GM18520 (cell line): ENCODE data around the gene NR6A1.

Experiments used
- ATAC-seq: cut with Tn5 transposase; IDR thresholded peaks from one replicate; pipeline ENCODE4 v1.9.1; 2021; ENCODE audit not compliant: unreplicated experiment

The NR6A1 gene

DNA sequence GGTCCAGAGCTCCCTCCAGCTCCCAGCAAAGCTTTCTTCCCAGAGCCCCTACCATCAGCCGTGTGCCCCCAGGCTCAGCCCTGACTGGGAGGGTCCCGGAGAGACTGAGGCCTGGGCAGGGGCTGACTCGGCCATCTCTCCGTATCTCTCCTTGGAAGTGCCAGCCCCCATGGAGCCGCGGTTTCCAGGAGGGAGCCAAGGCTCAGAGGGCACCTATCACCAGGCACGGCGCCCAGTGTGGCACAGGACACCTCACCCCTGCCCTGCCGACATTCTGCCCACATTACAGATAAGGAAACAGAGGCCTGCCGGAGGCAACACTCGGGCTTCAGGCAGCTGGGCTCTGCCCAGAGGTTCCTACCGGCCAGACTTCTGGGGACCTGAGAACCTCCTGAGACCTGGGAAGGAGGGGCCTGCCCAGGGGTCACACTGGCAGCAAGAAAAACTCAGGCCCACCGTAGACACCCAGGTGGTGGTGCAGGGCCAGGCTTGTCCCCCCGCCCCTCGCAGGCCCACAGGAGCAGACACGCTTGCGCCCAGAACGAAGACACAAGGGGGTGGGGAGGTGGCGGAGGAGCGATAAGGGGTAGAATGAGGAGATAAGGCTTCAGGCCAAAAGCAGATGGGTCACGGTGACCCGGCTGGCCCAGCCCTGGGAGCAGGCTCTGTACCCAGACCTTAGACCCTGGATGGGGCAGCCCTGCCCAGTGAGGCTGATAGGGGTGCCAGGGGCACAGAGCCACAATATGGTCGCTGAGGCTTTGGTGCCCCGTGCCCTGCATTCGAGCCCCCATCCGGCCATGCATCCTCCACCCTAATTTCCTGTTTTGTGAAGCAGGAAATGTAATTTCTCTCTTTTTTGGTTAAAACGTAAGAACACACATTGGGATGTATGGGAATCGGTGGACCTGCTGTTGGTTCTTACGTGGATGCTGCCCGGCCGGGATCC, 275.7 kb downstream of the NR6A1 start:
- ATAC-seq, result no peak

DNA sequence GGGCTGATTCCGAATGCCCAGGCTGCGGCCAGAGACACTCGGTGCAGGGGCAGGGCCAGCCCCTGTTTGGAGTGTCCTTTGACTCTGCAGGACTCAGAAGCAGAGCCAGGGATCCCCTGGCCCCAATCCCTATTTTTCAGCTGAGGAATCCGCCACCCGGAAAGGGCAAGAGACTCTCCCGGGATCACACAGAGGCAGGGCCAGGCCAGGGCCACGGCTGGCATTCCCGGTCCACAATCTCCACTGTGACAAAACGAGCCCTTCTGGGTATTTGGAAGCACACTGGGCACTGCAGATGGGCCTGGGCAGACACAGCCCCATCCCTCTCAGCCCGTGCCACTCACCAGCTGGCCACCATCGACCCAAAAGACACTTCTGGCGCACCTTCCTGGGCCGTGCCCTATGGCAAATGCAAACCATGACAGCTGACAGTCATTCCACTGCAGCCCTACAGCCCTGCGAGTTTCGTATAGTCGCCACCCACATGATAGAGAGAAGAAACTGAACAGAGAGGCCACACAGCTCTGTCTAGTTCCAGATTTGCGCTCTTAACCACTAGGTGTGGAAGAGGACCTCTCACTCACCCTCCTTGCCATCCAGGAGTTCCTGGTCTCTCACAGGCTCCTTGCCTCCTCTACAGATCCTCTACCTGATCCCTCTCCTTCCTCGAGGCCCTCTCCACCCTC, 277.2 kb downstream of the NR6A1 start:
- ATAC-seq, result no peak

DNA sequence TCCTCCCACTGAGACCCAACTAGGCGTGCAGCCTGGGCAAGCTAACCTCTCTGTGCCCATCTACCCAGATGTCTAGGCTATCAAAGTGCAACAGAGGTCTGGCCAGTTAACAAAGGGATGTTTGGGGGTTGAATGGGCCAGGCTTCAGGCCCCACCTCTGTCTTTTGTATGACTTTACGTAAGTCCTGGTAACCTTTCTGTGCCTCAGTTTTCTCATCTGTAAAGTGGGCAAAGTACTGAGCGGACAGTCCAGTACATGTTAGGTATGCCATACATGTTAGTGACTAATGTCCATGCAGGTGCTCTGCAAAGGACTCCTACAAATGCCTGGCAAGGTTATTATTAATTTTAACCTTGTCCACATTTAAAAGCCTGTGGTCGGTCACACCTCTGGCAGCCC, 277.9 kb downstream of the NR6A1 start:
- ATAC-seq, result no peak

DNA sequence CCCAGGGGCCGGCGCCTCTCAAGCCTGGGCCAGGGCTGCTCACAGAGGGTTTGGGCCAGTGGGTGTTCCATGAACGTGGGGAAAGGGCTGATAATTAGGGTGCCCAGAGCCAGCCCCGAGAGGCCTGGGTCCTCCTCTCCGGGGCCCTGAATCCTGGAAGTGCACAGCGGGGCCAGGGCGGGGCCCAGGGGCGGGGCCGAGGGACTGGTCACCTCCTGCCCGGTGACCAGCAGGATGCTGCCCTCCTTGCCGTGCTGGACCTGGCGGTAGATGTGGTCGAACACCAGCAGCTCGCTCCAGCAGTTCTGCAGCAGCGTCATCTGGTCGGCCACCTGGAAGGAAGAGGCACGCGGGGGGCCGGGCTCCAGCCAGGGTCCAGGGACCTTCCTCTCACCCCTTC, 278.3 kb downstream of the NR6A1 start:
- ATAC-seq, result no peak

DNA sequence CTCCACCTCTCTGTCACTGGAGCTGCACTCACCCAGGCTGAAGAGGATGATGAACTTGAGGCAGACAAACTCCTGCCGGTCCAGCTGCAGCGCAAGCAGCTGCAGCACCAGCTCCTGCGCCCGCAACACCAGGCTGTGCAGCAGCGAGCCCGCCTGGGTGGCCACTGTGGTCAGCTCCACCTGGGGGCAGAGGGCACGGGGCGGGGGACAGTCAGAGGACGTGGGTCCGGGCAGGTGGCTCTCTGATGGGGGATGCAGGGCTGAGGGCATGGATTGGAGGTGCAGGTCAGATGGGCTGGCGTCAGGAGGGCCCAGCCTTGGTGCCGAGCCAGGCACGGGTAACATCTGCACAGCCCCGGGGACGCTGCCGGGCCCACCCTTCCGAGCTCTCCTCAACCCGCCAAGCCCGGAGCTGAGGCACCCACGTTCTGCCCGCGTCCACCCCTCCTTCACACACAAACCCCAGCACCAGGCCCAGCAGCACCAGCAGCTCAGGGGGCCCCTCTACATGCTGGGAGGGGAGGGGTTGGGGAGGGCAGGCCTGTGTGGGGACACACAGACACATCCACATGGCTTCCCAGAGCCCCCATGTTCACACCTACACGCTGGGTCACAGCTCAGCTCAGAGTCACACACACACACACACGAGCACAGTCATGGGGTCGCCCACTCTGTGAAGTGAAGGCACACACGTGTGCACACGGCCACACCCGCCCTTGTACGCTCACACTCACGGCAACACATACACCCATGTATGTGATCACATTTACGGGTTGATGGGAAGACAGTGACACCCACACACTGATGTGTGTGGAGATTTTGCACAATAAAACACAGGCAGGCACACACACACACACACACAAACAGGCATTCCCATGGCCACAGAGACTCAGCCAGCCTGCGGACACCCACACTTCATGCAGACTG, 279.8 kb downstream of the NR6A1 start:
- no peak for ATAC-seq

DNA sequence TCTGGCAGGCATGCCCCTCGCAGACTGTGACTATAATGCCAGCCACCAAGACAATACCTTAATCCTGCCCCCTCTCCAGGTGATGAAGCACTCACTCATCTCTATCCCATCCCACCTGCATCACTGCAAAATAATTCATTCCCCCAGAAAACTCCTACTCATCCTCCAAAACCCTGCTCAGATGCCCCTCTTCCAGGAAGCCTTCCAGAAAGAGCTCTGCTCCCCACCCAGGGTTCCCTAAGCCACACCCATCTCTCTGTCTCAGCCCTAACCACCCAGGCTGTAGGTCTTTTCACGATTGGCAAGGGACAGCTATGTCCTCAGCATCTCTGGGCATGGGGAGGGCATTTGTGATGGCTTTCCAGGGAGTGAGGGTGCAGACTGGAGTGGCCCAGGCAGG, 281.1 kb downstream of the NR6A1 start:
- ATAC-seq, result no peak

DNA sequence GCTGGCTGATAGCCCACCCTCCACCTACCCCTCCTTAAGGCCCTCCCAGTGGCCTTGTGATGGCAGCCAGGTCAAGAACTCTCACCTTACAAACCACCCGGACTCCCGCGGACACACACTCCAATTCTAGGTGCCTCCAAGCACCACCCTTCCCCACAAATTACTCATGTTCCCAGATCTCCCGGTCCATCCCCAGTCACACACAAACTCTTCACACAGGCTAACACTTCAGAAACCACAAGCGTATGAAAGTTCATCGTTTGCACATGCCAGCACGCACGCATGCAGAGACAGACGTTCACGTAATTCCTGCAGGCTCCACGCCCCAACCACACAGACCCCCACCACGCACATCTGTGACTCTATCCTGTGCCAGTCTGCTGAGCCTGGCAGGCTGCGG, 281.9 kb downstream of the NR6A1 start:
- ATAC-seq, result no peak

DNA sequence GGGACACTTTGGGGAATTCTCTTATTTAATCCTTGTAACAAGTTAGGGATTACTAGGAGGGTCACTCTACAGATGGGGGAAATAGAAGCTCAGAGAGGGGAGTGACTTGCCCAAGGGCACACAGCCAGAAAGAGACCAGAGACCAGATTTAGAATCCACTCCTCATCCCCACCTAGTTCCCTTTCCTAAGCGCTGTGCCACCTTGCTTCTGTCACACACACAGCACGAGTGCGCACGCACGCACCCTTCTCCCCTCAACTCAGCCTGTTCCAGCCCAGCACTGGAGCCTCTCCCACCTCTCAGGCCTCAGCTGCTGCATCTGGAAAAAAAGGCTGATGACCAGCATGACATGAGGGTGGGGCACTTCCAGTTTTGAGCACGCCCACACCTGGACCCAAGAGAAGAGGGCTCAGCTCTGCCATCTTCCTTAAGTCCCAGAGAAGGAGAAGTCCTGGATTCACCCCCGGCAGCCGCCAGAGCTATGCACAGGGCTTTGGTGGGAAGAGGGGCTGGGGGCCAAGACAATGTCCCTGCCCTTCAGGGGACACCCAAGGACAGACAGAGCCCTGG, 282.4 kb downstream of the NR6A1 start:
- ATAC-seq, result no peak

DNA sequence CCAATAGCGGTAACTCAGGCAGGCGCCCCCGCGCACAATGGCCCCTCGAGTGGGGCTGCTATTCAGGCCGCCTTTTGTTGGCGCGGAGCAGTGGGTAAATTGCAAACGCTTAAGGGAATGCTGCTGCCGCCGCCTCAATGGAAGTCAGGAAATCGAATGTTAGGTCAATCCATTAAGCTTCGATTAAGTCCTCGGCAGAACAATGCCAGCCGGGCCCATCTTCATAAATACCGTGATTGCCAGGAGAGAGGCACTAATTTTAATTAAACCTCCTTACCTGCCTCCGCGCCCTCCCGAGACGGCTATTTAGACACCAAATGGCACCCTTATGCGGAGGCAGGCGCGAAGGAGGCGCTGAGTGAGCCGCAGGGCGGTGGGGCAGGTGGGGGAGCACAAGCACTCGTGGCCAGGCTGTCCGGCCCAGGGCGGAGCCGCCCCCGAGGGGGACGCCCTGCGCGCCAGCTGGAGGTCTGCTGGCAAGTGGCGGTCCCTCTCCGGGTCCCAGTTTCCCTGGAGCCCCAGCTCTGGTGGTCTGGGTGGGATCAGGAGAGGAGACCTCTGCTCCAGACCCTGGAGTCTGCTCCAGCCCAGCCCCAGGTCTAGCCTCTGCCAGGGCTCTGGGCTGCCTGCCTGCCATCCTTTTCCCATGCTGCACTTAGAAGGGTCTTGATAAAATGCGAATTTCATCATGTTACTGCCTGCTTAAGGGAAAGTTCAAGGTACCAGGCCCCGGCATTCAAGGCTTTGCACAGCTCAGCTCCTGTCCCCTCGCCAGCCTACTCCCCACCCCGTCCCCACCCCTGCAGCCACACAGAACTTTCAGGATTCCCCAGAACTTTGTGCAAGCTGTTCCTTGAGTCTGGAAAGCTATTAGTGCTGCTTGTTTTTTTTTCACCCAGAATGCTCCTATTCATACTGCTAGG, 283.6 kb downstream of the NR6A1 start:
- ATAC-seq, result no peak

DNA sequence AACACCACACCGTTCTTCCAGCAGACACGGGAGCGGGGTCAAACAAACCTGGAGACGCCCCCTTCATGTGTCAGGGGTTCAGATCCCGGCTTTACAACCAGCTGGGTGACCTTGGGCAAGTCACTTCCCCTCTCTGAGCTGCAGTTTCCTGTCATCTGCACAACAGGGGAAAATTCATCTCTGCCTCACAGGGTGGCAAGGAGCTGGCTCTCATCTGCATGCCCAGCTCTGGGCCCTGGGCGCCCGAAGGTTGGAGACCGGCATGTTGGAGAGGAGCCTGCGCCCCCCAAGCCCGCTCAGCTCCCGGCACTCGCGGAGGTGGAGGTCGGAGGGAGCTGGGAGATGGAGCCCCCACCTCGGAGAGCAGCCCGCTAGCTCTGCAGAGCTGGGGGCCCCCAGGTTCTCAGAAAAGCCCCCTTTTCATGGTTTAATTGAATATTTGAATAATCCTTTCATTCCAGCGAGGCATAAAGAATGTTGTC, 284.3 kb downstream of the NR6A1 start:
- ATAC-seq, result no peak

DNA sequence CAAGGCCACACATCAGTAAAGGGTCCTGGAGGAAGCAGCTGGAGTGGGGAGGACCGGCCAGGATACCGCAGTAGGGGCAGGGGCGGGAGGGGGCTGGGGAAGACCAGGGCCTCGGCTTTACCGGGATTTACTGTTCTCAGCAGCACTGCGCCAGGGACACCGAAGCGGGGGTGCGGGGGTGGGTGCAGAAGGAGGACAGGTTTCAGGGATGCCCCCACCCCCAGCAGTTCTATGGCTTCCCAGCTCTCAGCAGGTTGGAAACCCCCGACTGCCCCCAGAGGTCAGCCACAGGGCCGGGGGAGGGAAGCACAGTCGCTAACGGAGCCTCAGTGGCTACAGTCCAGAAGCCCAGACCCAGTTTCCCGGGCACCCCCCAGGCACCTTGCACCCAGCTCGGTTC, 285.2 kb downstream of the NR6A1 start:
- ATAC-seq, result no peak

DNA sequence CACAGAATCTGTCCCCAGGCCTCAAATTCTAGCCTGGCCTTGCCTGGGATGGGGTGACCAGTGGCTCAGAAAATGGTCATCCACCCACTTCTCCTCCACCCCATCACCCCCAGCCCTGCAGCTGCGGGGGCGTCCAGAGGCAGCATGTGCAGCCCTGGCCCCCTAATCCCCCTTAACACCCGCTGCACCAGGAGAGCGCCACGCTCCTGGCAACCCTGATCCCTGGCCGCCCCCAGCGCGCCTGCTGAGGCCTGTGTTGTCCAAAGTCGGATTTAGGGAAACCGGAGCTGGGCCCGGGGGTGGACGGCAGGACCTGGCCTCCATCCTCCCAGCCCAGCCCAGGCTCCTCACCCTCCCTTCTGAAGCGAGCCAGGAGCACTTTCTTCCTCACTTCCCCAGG, 285.9 kb downstream of the NR6A1 start:
- no peak for ATAC-seq

DNA sequence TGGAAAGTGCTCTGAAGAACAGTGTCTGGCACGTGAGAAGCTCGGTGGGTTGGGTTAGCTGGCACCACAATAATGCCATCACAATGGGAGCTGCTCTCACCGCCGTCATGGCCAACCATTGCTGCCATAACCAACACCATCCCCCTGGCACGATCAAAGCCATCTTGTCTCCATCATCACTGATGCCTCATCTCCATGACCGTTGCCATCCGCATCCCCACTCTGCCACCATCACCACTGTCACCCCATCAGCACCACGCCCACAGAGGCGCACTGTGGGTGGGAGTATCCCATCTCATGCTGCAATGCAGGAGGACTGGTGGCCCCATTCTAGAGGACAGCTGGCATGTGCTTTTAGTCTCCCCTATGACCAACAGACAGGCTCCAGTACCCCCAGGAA, 287.6 kb downstream of the NR6A1 start:
- ATAC-seq, result no peak

DNA sequence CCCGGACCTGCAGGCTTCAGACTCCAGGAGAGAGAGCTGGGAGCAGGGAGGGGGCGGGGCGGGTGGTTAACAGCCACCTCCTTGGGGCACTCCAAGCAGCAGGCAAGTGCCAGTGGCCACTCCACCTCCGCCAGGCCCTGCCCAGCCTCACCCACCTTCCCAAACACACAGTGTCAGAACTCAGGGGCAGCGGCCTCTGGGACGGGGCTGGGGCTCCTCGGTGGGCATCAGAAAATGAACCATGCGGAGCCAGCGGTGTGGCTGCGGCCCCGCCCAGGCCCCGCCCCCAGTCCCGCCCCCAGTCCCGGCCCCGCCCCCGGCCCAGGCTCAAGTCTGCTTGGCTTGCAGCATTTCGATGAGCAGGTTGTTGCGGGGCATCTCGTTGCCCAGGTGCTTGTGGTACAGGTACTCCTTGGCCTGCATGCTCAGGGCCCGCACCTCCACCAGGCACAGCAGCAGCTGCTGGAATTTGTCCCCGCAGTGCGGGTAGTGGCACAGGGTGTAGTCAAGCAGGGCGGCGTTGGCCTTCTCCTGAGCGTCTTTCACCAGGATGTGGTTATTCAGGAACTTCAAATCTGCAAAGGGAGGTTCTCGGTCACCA, 288.6 kb downstream of the NR6A1 start:
- ATAC-seq, result no peak

DNA sequence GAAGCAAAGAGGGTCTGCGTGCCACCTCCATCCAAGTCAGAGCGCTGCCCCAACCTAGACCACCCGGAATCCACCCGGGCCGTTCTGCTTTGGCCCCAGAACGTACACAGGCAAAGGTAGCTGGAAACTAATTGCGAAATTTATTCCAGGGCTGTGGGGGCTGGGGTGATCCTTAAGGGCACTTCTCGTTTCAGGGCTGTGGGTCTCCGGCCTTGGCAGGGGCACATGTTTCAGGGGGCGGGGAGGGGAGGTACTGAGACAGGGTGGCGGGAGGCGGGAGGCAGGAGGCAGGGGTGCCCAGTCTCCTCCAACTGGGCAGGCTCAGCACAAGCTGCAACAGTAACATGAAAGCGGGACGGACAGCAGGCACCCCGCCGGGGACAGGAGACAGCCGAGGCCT, 290.0 kb downstream of the NR6A1 start:
- no peak for ATAC-seq

DNA sequence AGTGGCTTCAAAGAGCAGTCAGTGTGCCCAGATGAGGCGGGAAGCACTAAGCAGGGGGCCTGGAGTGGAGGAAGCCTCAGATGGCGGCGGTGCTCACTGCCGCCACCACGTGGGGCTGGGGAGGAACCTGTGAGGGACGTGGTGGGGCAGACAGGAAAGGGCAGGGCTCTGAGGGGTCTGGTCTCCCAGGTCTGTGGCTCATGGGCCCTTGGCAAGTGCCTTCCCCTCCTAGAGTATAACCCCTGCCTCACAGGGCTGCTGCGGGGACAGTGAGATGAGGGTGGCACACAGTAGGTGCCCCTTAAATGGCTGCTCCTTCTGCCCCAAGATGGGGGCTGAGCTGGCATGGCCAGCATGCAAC, 290.5 kb downstream of the NR6A1 start:
- no peak for ATAC-seq

DNA sequence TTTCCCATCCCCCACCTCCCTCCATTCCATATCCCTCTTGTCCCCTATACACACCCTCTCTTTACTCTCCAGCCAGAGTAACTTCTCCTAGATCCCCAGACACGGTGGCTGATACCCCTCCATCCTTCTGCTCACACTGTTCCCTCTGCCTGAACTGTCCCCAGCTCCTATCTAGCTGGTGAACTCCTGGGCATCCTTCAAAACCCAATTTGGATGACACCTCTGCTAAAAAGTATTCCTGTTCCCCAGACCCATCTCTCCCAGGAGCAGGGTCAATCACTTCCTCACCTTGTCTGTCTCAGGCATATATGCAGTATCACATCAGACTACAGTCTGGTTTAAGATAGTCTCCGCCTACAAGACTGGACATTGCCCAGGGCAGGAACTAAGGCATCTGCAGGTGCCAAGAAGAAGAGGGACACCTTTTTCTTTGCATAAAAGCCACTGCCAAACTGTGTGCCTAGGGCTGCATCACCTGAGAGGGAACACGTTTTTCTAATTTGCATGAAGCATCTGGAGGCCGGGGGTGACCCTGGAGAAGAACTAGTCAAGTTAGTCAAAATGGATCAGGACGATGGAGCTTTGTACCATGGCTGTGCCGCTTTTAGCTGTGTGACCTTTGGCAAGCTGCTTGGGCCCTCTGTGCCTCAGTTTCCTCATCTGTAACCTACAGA, 291.0 kb downstream of the NR6A1 start:
- ATAC-seq, result no peak

DNA sequence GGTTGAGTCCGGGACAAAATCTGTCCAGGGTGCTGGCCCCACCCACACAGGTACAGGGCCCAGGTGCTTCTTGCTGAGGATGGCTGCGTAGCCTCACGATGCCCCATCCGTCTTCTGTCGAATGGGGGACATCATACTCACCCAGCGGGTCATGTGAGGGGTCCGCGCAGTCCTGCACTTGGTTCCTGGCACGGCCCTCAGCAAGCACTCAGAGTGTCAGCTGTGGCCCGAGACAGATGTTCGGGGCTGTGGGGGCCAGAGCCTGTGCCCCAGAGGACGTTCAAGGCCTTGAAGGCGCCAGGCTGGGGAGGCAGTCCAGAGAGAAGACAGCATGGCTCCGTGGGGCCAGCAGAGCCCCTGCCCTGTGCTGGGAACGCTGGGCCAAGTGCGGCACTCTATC, 291.7 kb downstream of the NR6A1 start:
- no peak for ATAC-seq

DNA sequence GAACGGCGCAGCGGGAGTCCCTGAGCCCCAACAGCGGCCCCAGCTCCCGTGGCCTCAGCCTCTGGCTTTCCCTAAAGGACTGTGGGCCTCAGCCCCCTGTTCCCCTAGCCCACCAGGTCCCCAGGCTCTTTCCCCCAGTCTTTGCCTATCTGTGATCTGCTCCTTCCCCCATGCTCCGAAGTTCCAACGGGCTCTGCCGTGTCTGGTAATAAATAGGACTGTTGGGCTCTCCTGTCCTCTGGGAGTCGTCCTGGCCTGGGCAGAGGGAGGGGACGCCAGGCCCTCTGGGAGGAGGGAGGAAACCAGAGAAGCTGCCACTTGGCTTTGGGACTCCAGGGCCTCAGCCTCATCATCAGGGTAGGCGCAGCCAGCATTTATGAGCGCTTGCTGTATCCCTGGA, 292.8 kb downstream of the NR6A1 start:
- no peak for ATAC-seq
